GM18868 (cell line): ENCODE measurements around the gene PREP.

Experiments
- ATAC-seq: cut with Tn5 transposase; IDR thresholded peaks from one replicate; pipeline ENCODE4 v1.9.1; 2021; ENCODE audit warnings: mild to moderate bottlenecking, moderate library complexity; ENCODE audit not compliant: unreplicated experiment

PREP gene

DNA sequence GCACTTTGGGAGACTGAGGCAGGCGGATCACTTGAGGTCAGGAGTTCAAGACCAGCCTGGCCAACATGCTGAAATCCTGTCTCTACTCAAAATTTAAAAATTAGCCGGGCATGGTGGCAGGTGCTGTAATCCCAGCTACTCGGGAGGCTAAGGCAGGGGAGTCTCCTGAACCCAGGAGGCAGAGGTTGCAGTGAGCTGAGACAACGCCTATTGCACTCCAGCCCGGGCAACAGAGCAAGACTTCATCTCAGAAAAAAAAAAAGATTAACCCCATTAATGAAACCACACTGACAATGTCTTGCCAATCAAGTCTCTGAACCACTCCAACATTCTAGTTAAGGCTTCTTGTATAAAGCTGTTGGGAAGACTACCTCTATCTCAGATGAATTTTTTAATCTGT lies 4.0 kb downstream of the PREP start:
- no peak for ATAC-seq

GRCh38 chr6:105397987-105398386 lies 4.9 kb downstream of the PREP start:
- no peak for ATAC-seq

GRCh38 chr6:105391705-105392104 lies 11.2 kb downstream of the PREP start:
- ATAC-seq = no peak

DNA sequence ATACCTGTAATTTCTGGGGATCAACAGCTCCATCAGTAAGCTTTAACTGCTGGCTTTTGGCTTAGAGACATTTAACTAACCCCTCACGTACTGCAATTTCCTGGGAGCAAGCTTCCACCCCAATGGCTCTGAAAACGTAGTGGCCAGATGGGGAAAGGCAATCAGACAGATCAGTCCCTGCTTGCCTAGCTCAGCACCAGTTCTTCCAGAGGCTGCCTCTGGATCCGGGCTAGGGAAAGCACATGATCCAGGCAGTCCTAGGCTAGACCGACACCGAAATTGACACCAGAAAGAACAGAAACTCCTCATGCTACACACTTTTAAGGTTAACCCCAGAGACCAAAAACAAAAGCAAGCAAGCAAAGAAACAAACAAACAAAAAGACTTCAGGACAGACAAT lies 13.3 kb downstream of the PREP start:
- ATAC-seq = no peak

DNA sequence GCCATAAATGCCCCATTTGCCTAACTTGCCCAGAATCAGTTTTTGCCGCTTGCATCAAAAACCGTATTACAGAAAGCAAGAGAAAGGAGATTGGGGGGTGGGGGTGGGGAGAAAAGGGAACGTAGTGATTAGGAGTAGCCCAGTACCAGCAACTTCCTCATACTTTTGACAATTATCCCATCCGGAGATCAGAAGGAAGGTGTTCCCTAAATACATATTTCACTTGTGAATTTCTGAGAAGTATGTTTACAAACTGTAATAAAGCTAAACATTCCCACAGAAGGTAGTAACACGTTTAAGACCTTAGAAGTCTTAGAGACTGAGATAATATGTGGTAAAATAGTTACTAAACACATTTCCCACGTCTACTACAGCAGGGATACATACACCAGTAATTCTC lies 14.5 kb downstream of the PREP start:
- ATAC-seq = no peak

DNA sequence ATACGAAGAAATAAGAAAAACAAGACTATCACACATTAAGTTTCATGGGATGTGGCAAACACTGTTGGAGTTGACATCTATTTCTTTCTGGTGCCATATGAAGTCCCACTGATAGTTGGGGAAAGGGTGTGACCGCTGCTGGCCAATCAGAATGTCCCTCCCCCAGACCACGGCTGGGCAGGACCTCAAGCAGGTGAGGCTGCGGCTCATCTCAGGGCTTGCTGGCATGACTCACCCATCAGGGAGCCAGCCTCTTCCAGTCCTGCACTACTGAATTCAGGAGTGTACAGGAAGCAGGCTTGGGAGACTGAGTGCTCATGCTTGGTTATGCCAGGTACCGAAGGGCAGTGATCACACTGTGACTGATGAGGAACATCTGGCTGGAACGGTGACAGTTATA lies 18.9 kb downstream of the PREP start:
- ATAC-seq = no peak

DNA sequence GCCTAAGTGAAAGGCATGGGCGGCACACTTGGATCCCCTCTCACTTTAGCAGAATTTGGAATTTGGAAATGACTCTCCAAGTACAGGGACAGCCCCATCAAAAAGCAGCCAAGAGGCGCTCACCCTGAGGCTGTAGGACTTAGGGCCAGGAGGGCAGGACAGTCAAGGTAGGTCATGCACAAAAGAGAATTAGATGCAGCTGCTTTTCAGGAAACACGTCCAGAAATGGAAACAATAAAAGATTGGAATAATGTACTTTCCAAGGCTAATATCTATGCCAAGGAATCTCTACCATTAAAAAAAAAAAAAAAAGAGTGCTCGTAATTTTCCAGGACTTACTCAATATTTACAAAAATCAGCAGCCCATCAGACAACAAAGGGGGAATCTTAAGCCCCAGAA lies 19.9 kb downstream of the PREP start:
- ATAC-seq = no peak

DNA sequence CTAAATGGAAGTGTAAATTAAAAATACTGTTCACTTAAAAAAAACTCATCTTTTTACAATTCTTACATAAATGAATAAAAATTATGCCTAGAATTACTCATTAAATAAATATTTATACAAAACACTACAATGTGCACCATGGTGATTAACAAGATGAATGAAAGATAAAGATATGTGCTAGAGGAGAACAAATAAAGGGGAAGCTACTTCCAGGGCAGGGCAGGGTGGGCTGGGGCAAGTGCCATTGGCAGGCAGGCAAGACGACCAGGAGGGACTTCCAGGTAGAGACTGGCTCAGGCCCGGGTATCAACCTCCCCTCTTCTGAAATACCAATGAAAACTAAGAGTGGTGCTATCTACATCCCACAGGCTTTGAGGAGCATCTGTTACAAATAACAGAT lies 20.4 kb downstream of the PREP start:
- no peak for ATAC-seq

DNA sequence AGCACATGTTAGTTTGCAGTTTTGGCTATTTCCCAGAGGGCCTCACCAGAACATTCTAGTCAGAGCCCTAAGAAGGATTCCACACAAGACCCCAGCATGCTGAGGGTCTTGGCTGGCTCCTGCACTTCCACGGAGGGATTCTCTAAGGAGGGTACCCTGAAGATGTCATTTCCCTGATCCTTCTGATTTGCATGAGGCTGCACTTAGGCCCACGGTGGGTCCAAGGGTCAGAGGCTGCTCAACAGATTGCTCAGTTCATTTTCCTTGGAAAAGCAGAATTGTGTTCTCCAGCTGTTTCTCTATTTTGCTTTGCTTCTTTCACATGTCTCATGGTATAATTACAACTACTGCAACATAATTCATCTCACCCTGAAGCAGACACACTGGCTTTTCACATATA lies 22.2 kb downstream of the PREP start:
- no peak for ATAC-seq

DNA sequence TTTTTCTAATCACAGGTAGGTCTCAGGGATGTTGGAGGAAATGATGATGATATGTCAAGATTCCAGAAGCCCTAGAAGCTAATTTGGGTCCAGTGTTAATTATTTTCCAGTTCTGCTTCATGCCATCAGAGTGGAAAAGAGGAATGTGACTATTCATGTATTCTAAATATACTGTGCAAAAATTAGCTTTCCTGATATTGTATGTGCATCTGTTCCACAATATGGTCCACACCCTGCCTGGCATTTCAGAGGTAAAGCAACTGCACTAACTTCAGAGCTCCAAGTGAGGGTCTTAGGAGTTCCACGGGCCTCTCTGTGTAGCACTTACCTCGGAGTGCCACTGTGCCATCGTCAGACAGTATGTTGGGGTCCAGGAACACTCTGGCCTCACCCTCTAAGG lies 27.1 kb downstream of the PREP start:
- ATAC-seq = no peak

DNA sequence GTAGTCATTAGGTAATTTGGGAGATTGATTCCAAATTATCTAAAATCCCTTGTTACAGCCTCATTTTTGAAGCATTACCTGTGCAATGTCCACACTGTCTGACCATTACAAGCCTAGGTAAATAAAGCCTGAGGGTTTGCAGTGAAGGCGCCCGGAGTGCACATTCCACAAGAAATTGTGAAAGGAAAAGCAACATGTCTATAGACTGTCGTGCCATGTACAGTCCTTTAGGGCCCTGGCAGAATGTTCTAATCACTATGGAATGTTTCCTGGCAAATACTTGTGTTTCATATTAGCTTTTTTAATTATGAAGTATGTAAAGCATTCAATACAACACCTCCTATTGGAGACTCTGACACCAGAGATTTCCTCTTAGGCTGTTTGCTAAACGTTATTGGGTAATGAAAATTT lies 28.9 kb downstream of the PREP start:
- ATAC-seq = no peak

GRCh38 chr6:105373481-105373880 lies 29.4 kb downstream of the PREP start:
- ATAC-seq = no peak

- no peak for ATAC-seq
These were observed 30.1 kb downstream of the PREP start for GRCh38 chr6:105372849-105373182.

GRCh38 chr6:105372142-105372848 lies 30.6 kb downstream of the PREP start:
- ATAC-seq = no peak

GRCh38 chr6:105370351-105370750 lies 32.5 kb downstream of the PREP start:
- ATAC-seq = no peak

GRCh38 chr6:105369145-105369544 lies 33.7 kb downstream of the PREP start:
- ATAC-seq = no peak

- ATAC-seq = no peak
These were observed 38.6 kb downstream of the PREP start for GRCh38 chr6:105364243-105364642.

DNA sequence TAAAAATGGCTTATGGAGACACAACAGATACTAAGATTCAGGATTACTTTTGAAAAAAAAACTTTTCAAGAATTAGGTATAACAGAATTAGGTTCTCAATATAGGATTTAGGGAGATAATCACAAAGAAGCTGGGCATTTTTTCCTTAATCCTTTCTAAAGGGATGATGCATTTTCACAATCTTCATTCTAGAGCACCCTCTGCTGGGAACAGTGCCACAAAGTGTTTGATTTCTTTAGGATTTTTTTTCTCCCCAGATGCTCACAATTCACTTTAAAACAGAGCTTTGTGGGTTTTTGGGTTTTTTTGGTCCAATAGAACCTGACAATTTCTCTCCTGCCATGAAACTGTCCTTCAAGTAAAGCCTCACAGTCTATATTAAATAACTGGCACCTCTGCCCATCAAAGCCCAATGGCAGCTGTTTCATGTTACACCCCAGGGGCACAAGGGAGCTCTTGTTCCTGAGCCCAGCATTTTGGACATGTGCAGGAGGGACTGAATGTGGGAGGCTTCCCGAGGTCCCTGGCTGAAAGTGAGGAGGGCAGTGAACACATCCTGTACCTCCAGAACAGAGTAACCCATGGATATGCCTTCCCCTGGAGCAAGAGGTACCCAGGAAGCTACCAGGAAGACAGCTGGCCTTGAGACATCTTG lies 39.7 kb downstream of the PREP start:
- no peak for ATAC-seq

GRCh38 chr6:105359419-105360370 lies 43.2 kb downstream of the PREP start:
- ATAC-seq = no peak

DNA sequence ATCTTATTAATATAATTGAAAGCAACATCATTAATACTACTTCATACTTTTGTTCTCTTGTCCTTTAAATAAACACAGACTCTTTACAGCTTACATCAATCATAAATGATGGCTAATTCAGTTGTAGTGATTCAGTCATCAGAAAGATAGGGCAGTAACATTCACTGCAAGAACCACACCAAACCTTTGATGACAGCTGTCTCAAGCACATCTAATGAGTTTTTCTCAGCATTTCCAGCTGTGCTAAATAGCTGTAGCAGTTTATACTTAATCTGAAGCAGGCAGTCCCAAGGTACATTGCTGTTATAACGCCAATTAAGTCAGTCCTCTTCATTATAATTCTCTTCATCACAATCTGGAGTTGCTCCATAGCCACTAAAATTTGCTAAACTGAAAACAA lies 45.7 kb downstream of the PREP start:
- ATAC-seq = no peak

DNA sequence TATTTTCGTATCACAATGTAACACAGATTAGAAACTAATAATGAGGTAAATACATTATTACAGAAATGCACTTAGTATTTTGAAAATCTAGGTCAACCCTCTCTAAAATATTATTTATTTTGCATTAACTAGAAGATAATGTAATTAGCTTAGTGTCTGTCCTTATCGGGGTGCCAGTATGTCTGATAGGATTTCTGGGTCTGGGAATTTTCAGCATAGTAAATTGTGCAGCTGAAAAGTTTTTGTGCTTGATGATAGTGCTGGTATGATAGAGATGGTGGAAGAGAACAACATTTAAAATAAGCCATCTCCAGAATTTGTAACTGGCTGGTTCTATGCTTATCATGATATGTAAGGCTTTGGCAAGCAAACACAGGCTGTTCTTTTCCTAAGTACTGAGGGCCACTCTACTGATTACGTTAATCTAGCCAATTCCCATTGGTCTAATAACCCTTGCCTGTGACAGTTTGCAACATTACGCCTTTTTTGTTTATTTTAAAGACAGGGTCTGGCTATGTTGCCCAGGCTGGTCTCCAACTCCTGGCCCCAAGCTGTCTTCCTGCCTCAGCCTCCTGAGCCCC lies 50.8 kb downstream of the PREP start:
- no peak for ATAC-seq
